ENCODE results near the gene RNF43. TPM values are rescaled to one million over a fixed set of nuclear protein-coding genes. Genes with fewer than 3 reads are reported as not detected.
A peak's percentile ranks its signal among the peaks of the same experiment; 100 is the strongest.

Gene RNF43
- total and polyA plus RNA-seq, 2 of the 13 experiments (the other 11 are each of a cell fraction or from before 2014, with no cell fraction given), result 31.0 to 53.4 TPM

DNA sequence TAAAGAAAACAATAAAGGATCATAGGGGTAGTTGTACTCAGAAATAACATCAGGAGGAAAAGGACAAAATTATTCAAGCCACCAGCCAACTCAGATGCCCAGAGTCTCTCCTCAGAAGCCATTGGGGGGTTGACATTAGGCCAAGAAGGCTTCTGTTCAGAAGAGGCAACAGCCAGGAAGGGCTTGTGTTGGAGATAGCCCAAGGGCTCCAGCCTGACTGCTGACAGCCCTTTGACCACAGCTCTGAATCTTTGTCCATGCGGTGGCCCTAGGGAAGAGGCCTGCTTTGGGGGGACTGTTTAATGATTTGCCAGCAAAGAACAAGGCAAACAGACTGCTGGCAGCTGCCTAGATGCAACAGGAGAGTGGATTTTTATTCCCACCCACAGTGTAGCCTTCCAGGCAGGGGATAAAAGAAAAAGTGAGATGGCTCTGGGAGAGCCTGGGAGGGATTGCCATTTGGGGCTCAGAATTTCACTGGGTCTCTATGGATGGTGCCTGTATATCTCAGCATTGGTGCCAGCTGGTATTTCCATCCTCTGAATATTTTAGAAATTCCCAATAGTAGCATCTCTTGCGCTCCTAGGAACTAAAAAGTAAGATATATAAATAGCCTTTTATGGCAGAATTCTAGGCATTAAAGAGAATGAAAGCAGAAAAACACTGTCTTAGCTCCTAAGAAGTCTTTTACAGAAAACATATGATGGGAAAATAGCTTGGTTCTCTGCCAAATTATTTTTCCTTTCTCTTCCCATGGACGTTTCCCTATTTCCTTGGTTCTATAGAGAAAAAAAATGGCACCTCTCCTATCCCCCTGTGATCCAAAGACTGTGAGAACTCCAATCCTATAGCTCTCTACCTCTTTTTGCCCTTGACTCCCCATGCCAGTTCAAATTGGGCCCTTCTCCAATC lies 36.0 kb downstream of the RNF43 start (continued):
- TF ChIP-seq ZFYVE20 (CRISPR knock-in tag; IDR thresholded peaks at IDR 0.05; ENCODE audit: borderline replicate concordance, low read depth), result no peak
- peak; percentile 60; the same call in 1 of the 2 replicates for TF ChIP-seq ZNF766 (CRISPR knock-in tag; IDR thresholded peaks at IDR 0.05; ENCODE audit: borderline replicate concordance)
- no peak for TF ChIP-seq STAT5B (CRISPR knock-in tag; IDR thresholded peaks at IDR 0.05)
- no peak for TF ChIP-seq ZNF776 (CRISPR knock-in tag; IDR thresholded peaks at IDR 0.05)
- TF ChIP-seq ASH2L (IDR thresholded peaks at IDR 0.05; ENCODE audit: insufficient read length, low read depth, low read length), result peak; percentile 56
- peak; percentile 82; the same call in 1 of the 2 replicates for TF ChIP-seq SPEN (CRISPR knock-in tag; IDR thresholded peaks at IDR 0.05; ENCODE audit: low read depth)
- peak; percentile 75; the same call in 1 of the 2 replicates for TF ChIP-seq SSRP1 (CRISPR knock-in tag; IDR thresholded peaks at IDR 0.05)
- no peak for TF ChIP-seq ZNF75D (CRISPR knock-in tag; IDR thresholded peaks at IDR 0.05; ENCODE audit: borderline replicate concordance)
- TF ChIP-seq NCOA1 (CRISPR knock-in tag; IDR thresholded peaks at IDR 0.05), result no peak
- peak; percentile 94 for TF ChIP-seq HMG20A (CRISPR knock-in tag; IDR thresholded peaks at IDR 0.05; ENCODE audit: borderline replicate concordance)
- peak; percentile 39 for TF ChIP-seq RBM39 (IDR thresholded peaks at IDR 0.05; ENCODE audit: low read depth, low read length, poor library complexity, severe bottlenecking)
- TF ChIP-seq ZNF205 (CRISPR knock-in tag; IDR thresholded peaks at IDR 0.05), result peak; percentile 87
- TF ChIP-seq REXO4 (CRISPR knock-in tag; IDR thresholded peaks at IDR 0.05; ENCODE audit: borderline replicate concordance), result no peak
- TF ChIP-seq, protein P1, sequence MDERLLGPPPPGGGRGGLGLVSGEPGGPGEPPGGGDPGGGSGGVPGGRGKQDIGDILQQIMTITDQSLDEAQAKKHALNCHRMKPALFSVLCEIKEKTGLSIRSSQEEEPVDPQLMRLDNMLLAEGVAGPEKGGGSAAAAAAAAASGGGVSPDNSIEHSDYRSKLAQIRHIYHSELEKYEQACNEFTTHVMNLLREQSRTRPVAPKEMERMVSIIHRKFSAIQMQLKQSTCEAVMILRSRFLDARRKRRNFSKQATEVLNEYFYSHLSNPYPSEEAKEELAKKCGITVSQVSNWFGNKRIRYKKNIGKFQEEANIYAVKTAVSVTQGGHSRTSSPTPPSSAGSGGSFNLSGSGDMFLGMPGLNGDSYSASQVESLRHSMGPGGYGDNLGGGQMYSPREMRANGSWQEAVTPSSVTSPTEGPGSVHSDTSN (CRISPR knock-in tag; IDR thresholded peaks at IDR 0.05), result no peak
- TF ChIP-seq TARDBP (CRISPR knock-in tag; IDR thresholded peaks at IDR 0.05), result peak; percentile 97
- TF ChIP-seq SNRNP70 (IDR thresholded peaks at IDR 0.05; ENCODE audit: low read depth, low read length), result no peak
- TF ChIP-seq, protein P2, sequence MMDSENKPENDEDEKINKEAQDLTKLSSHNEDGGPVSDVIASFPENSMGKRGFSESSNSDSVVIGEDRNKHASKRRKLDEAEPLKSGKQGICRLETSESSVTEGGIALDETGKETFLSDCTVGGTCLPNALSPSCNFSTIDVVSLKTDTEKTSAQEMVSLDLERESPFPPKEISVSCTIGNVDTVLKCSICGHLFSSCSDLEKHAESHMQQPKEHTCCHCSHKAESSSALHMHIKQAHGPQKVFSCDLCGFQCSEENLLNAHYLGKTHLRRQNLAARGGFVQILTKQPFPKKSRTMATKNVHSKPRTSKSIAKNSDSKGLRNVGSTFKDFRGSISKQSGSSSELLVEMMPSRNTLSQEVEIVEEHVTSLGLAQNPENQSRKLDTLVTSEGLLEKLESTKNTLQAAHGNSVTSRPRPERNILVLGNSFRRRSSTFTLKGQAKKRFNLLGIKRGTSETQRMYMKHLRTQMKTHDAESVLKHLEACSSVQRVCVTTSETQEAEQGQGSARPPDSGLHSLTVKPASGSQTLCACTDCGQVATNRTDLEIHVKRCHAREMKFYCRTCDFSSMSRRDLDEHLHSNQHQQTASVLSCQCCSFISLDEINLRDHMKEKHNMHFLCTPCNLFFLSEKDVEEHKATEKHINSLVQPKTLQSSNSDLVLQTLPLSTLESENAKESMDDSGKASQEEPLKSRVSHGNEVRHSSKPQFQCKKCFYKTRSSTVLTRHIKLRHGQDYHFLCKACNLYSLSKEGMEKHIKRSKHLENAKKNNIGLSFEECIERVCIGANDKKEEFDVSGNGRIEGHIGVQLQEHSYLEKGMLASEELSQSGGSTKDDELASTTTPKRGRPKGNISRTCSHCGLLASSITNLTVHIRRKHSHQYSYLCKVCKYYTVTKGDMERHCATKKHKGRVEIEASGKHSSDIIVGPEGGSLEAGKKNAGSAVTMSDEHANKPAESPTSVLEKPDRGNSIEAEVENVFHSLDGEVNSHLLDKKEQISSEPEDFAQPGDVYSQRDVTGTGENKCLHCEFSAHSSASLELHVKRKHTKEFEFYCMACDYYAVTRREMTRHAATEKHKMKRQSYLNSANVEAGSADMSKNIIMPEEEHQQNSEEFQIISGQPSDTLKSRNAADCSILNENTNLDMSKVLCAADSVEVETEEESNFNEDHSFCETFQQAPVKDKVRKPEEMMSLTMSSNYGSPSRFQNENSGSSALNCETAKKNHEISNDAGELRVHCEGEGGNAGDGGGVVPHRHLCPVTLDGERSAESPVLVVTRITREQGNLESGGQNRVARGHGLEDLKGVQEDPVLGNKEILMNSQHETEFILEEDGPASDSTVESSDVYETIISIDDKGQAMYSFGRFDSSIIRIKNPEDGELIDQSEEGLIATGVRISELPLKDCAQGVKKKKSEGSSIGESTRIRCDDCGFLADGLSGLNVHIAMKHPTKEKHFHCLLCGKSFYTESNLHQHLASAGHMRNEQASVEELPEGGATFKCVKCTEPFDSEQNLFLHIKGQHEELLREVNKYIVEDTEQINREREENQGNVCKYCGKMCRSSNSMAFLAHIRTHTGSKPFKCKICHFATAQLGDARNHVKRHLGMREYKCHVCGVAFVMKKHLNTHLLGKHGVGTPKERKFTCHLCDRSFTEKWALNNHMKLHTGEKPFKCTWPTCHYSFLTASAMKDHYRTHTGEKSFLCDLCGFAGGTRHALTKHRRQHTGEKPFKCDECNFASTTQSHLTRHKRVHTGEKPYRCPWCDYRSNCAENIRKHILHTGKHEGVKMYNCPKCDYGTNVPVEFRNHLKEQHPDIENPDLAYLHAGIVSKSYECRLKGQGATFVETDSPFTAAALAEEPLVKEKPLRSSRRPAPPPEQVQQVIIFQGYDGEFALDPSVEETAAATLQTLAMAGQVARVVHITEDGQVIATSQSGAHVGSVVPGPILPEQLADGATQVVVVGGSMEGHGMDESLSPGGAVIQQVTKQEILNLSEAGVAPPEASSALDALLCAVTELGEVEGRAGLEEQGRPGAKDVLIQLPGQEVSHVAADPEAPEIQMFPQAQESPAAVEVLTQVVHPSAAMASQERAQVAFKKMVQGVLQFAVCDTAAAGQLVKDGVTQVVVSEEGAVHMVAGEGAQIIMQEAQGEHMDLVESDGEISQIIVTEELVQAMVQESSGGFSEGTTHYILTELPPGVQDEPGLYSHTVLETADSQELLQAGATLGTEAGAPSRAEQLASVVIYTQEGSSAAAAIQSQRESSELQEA (CRISPR knock-in tag; IDR thresholded peaks at IDR 0.05; ENCODE audit: not compliant biosample characterization), result no peak
